Esophagus squamous epithelium (tissue), 5 donors: ENCODE measurements around the gene BANF1. TPM values are rescaled to one million over a fixed set of nuclear protein-coding genes. Genes with fewer than 3 reads are reported as not detected.

Experiments
- DNase-seq: peaks from one replicate; lab custom pipeline; 2025; lab: John Stamatoyannopoulos, UW
- H3K27ac ChIP-seq, 4 donors: fragments of 200-600 bp; sonication (generic); one replicate each; pipeline ENCODE4 v1.5.1; 2016 to 2019; ENCODE audit warnings: mild to moderate bottlenecking in 1 of 4
- H3K27me3 ChIP-seq, 4 donors: fragments of 200-600 bp; sonication (generic); 1 replicate in 3 of 4; 2 replicates in 1 of 4; pipeline versions ENCODE4 v1.5.1 to v1.6.0; 2017 to 2021; ENCODE audit warnings: antibody characterized with exemption in 1 of 4
- H3K36me3 ChIP-seq, 3 donors: fragments of 200-600 bp; sonication (generic); one replicate each; pipeline ENCODE4 v1.5.1; 2016 to 2019
- H3K4me1 ChIP-seq, 3 donors: fragments of 200-600 bp; sonication (generic); one replicate each; pipeline ENCODE4 v1.5.1; 2017 to 2019
- H3K4me3 ChIP-seq, 4 donors: fragments of 200-600 bp; sonication (generic); 1 replicate in 3 of 4; 2 replicates in 1 of 4; pipeline ENCODE4 v1.5.1; 2016 to 2019; ENCODE audit warnings: mild to moderate bottlenecking in 2 of 4, moderate library complexity in 1 of 4
- H3K9me3 ChIP-seq, 3 donors: fragments of 200-600 bp; sonication (generic); one replicate each; pipeline ENCODE4 v1.5.1; 2016 to 2019
- CTCF ChIP-seq, 6 experiments: fragments of 450-650 bp in 4 of 6; fragments of 200-600 bp in 2 of 6; sonication (generic) in 2 of 6; IDR thresholded peaks; one replicate each; pipeline ENCODE4 v1.5.1; 2016 to 2019; ENCODE audit warnings: antibody characterized with exemption in 6 of 6, mild to moderate bottlenecking in 4 of 6, moderate library complexity in 4 of 6
- POLR2A ChIP-seq, 4 donors: fragments of 450-650 bp; IDR thresholded peaks; one replicate each; pipeline ENCODE4 v1.6.1; 2017; ENCODE audit warnings: antibody characterized with exemption in 4 of 4, mild to moderate bottlenecking in 4 of 4, moderate library complexity in 3 of 4
- WGBS, 2 donors: methylation state at CpG; one replicate each; pipeline ENCODE4 v1.1.5; 2018; 5-methylcytosine and 5-hydroxymethylcytosine counted together
- intact Hi-C: fragments of 100-400 bp; cut with DNase I; formaldehyde crosslinking; loops from one replicate; pipeline ENCODE4 v1.15.0; 2022
- total RNA-seq, 4 donors: library from RNA; depleted of rRNA; stranded (reverse); fragments of >200 nt; gene quantifications; one replicate each; pipeline ENCODE4 v1.1.0, GENCODE V29; 2016
- donor health status: DM: yes; HTN: yes; CAD: no.

The BANF1 gene
- total RNA-seq, 4 donors from 2014 or later: 29.1 to 52.3 (median 41.9) TPM

GRCh38 chr11:65992056-65992455, 10.2 kb upstream of the BANF1 start:
- intact Hi-C loops: no loop called here
- Histone ChIP-seq H3K4me1 (peaks cover 0 to 6% (median 0%) of the 10 kb centered on the region in 3 donors), H3K27me3 (no peaks in the 10 kb centered on the region), H3K36me3 (peaks cover 0 to 28% (median 0%) of the 10 kb centered on the region in 3 donors), H3K27ac (no peak overlapping the region), H3K9me3 (no peaks in the 10 kb centered on the region), H3K4me3 (no peak overlapping the region)
- WGBS, 2 donors: 79 to 84% methylated on average over 5 of the region's 5 CpGs
- no peak for DNase-seq
- no peak for TF ChIP-seq CTCF (IDR thresholded peaks at IDR 0.05)
- no peak for TF ChIP-seq POLR2A (IDR thresholded peaks at IDR 0.05)

- intact Hi-C loops: no loop called here
- H3K4me3 ChIP-seq: no peak overlapping the region
- TF ChIP-seq POLR2A (IDR thresholded peaks at IDR 0.05) (no peak), CTCF (IDR thresholded peaks at IDR 0.05) (no peak)
- H3K9me3 ChIP-seq: no peaks in the 10 kb centered on the region
- H3K4me1 ChIP-seq: peaks cover 4 to 25% (median 12%) of the 10 kb centered on the region in 3 donors
- no peaks in the 10 kb centered on the region for H3K27me3 ChIP-seq
- no peak for DNase-seq
- H3K36me3 ChIP-seq: peaks cover 20 to 53% (median 24%) of the 10 kb centered on the region in 3 donors
- no peak overlapping the region for H3K27ac ChIP-seq
- WGBS, 2 donors: 82 to 88% methylated on average over 2 of the region's 2 CpGs
Observed at GRCh38 chr11:65997286-65997685, 5.0 kb upstream of the BANF1 start.

- peak overlapping the region; percentile 87 to 94 (median 94) for H3K27ac ChIP-seq
- H3K9me3 ChIP-seq: no peaks in the 10 kb centered on the region
- 0% methylated on average over 11 of the region's 40 CpGs; no CpG with 5 or more reads in 1 of the 2 donors for WGBS, 2 donors
- H3K27me3 ChIP-seq: no peaks in the 10 kb centered on the region
- intact Hi-C loops: no loop called here
- no peak for DNase-seq
- H3K4me1 ChIP-seq: peaks cover 19 to 50% (median 21%) of the 10 kb centered on the region in 3 donors
- H3K4me3 ChIP-seq: peak overlapping the region; percentile 72 to 95 (median 81)
- H3K36me3 ChIP-seq: peaks cover 20 to 63% (median 31%) of the 10 kb centered on the region in 3 donors
- TF ChIP-seq CTCF (IDR thresholded peaks at IDR 0.05) (peak in 1 of 6 experiments; percentile 16), POLR2A (IDR thresholded peaks at IDR 0.05) (peak in 1 of 4 donors; percentile 8)
Observed at GRCh38 chr11:66002648-66003225, 434 bp downstream of the BANF1 start.

- no peak for DNase-seq
- TF ChIP-seq POLR2A (IDR thresholded peaks at IDR 0.05) (no peak), CTCF (IDR thresholded peaks at IDR 0.05) (no peak)
- H3K4me3 ChIP-seq: peak overlapping the region; percentile 72 to 95 (median 81)
- H3K4me1 ChIP-seq: peaks cover 20 to 56% (median 21%) of the 10 kb centered on the region in 3 donors
- no peaks in the 10 kb centered on the region for H3K9me3 ChIP-seq
- no peaks in the 10 kb centered on the region for H3K27me3 ChIP-seq
- WGBS, 2 donors: 61 to 72% methylated on average over 6 of the region's 6 CpGs
- intact Hi-C loops: no loop called here
- peak overlapping the region; percentile 87 to 94 (median 94) for H3K27ac ChIP-seq
- H3K36me3 ChIP-seq: peaks cover 15 to 57% (median 25%) of the 10 kb centered on the region in 3 donors
Observed at GRCh38 chr11:66003291-66003690, 988 bp downstream of the BANF1 start.

- no peak for DNase-seq
- Histone ChIP-seq H3K27ac (no peak overlapping the region), H3K36me3 (peaks cover 8 to 48% (median 18%) of the 10 kb centered on the region in 3 donors), H3K4me1 (peaks cover 20 to 63% (median 21%) of the 10 kb centered on the region in 3 donors), H3K4me3 (no peak overlapping the region), H3K9me3 (no peaks in the 10 kb centered on the region), H3K27me3 (no peaks in the 10 kb centered on the region)
- no peak for TF ChIP-seq POLR2A (IDR thresholded peaks at IDR 0.05)
- TF ChIP-seq CTCF (IDR thresholded peaks at IDR 0.05): no peak
- 83 to 100% methylated on average over 1 of the region's 4 CpGs for WGBS, 2 donors
- intact Hi-C loops: no loop called here
Observed at GRCh38 chr11:66004186-66004585, 1.9 kb downstream of the BANF1 start.
